Measurements from ENCODE around the gene PLA2G10. TPM values are rescaled to one million over a fixed set of nuclear protein-coding genes. Genes with fewer than 3 reads are reported as not detected.
"Not testable (repeated sequence)": the region's sequence is repeated elsewhere in the genome, so short reads cannot be mapped to it uniquely, and the experiment has no call there.

The PLA2G10 gene
- total RNA-seq, 1 experiment from 2014 or later, result not detected

GRCh38 chr16:14667347-14668266, 26.5 kb downstream of the PLA2G10 start:
- DNase-seq (ENCODE audit: low read depth), result no peak

GRCh38 chr16:14658063-14658462, 36.0 kb downstream of the PLA2G10 start:
- DNase-seq (ENCODE audit: low read depth), result no peak

- no peak for DNase-seq (ENCODE audit: low read depth)
Observed at GRCh38 chr16:14652726-14653125, 41.4 kb downstream of the PLA2G10 start.

GRCh38 chr16:14650629-14651028, 43.5 kb downstream of the PLA2G10 start:
- no peak for DNase-seq (ENCODE audit: low read depth)

GRCh38 chr16:14649816-14650215, 44.3 kb downstream of the PLA2G10 start:
- no peak for DNase-seq (ENCODE audit: low read depth)

- no peak for DNase-seq (ENCODE audit: low read depth)
Observed at GRCh38 chr16:14641926-14642325, 52.2 kb downstream of the PLA2G10 start.

- DNase-seq (ENCODE audit: low read depth), result no peak
Observed at GRCh38 chr16:14641206-14641605, 52.9 kb downstream of the PLA2G10 start.

- DNase-seq (ENCODE audit: low read depth), result no peak
Observed at GRCh38 chr16:14640538-14640937, 53.6 kb downstream of the PLA2G10 start.

- DNase-seq (ENCODE audit: low read depth), result not testable (repeated sequence)
Observed at GRCh38 chr16:14636951-14637240, 57.2 kb downstream of the PLA2G10 start.

- DNase-seq (ENCODE audit: low read depth), result not testable (repeated sequence)
Observed at GRCh38 chr16:14636179-14636950, 57.7 kb downstream of the PLA2G10 start.

- DNase-seq (ENCODE audit: low read depth), result no peak
Observed at GRCh38 chr16:14635395-14636165, 58.5 kb downstream of the PLA2G10 start.

GRCh38 chr16:14634389-14634725, 59.8 kb downstream of the PLA2G10 start:
- no peak for DNase-seq (ENCODE audit: low read depth)

GRCh38 chr16:14632693-14633569, 61.2 kb downstream of the PLA2G10 start, which contains the start of gene BFAR:
Gene BFAR (plus strand): TSS chr16:14632951. CDS start chr16:14644347, 11,396 bp downstream.
- peak; percentile 97 for DNase-seq (ENCODE audit: low read depth)

GRCh38 chr16:14630620-14631330, 63.3 kb downstream of the PLA2G10 start:
- DNase-seq (ENCODE audit: low read depth), result peak; percentile 17

GRCh38 chr16:14629919-14630619, 64.0 kb downstream of the PLA2G10 start, which contains the start of gene PARN:
Gene PARN (minus strand): TSS chr16:14630260. CDS start chr16:14630125, 135 bp downstream.
- peak; percentile 96 for DNase-seq (ENCODE audit: low read depth)

- peak; percentile 25 for DNase-seq (ENCODE audit: low read depth)
Observed at GRCh38 chr16:14629612-14629918, 64.5 kb downstream of the PLA2G10 start.

- DNase-seq (ENCODE audit: low read depth), result no peak
Observed at GRCh38 chr16:14628806-14629611, 65.1 kb downstream of the PLA2G10 start.

- DNase-seq (ENCODE audit: low read depth), result no peak
Observed at GRCh38 chr16:14627078-14627477, 67.0 kb downstream of the PLA2G10 start.

Measured in M059J (cell line).